RCC 7860 (cell line): ENCODE data around the gene ARHGAP15.
A peak's percentile ranks its signal among the peaks of the same experiment; 100 is the strongest.

Experiments used
- DNase-seq: peaks from one replicate; pipeline ENCODE4 v3.0.0-alpha.2; 2015; ENCODE audit warnings: low spot score
- FAIRE-seq: peaks from 2 replicates; lab custom pipeline; 2012; peaks lifted over from hg19 to GRCh38; lab: Jason Lieb, UNC

Gene ARHGAP15

DNA sequence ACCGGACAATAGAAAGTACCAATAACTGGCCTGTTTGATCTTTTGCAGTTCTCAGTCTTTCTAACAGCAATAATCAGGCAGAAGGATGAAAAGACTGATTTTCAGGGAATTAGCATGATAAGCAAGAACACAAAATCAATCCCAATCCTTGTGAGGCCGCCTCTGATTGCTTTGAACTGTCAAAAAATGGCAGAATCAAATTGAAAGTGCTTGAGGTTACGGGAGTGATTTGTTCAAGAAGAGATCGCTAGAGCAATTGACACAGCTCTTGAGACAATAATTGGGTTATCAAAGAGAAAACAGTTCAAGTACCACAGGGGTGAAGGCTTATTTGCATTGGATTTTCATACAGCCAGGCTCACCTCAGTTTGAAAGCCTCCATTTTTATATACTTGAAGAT is 663.4 kb downstream of the ARHGAP15 start:
- DNase-seq (no peak), FAIRE-seq (no peak)

DNA sequence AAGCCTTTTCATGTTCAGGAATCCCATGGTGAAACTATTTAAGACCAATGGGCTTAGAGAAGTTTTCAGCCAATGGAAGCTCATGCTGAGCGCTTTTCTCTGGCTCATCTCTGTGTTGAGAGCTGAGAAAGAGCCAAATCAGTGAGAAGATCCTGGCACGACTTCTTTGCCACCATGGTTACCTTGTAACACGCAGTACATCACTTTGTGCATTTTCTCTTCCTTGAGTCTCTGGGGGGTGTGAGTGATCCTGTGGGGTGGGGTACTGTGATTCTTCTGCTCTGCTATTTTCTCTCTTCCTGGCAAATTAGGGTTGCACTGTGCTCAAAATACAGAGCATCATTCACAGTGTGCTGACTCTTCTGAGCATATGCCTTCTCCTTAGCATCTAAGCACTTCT is 664.2 kb downstream of the ARHGAP15 start:
- DNase-seq = no peak
- no peak for FAIRE-seq

DNA sequence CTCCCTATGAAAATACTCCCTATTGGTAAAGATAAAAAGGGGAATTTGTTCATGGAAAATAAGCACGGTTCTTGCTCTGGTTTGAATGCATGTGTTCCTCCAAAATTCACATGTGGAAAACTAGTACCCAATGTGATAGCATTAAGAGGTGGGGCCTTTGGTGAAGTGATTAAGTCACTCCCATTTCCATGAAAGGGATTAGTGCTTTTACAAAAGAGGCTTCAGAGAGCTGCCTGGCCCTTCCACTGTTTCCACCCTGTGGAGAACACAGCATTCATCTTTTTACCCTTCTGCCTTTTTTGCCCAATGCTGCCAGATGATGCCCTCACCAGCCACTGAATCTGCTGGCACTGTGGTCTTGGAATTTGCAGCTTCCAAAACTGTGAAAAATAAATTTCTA is 666.8 kb downstream of the ARHGAP15 start:
- no peak for DNase-seq
- no peak for FAIRE-seq

DNA sequence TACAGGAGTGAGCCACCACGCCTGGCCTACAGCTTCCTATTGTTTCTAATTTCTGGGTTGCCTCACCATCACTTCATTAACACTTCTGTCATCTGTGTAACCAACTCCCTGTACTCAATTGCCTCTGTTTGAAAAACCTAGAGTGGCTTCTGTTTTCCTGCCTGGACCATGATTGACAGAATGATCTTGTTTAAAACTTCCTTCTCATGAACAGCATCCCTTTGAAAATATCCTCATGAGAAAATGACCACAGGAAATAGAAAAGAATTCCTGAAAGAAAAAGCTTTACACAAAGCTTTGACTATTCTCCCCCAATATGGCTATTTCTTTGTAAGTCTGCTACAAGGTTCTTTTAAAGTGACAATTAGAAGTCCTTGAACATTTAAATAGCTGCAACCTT is 672.3 kb downstream of the ARHGAP15 start:
- FAIRE-seq (no peak), DNase-seq (no peak)

DNA sequence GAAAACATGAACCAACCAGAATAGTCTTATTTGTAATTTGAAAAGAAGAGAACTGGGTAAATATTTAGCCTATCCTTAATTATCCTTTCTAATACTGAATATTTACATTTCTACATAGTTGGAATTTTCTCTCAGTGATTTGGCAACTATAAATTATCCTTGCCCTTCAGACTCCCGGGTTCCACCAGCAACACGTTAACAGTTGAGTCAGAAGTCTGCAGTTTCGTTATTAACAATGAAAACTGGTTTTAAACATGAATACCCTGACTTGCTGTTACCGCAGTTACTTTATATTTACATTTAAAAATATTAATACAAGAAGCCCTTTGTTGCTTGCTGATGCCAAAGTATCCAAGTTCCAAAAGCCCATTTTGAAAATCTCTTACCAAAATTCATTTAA is 673.0 kb downstream of the ARHGAP15 start:
- DNase-seq (peak; percentile 61), FAIRE-seq (peak; percentile 52)

DNA sequence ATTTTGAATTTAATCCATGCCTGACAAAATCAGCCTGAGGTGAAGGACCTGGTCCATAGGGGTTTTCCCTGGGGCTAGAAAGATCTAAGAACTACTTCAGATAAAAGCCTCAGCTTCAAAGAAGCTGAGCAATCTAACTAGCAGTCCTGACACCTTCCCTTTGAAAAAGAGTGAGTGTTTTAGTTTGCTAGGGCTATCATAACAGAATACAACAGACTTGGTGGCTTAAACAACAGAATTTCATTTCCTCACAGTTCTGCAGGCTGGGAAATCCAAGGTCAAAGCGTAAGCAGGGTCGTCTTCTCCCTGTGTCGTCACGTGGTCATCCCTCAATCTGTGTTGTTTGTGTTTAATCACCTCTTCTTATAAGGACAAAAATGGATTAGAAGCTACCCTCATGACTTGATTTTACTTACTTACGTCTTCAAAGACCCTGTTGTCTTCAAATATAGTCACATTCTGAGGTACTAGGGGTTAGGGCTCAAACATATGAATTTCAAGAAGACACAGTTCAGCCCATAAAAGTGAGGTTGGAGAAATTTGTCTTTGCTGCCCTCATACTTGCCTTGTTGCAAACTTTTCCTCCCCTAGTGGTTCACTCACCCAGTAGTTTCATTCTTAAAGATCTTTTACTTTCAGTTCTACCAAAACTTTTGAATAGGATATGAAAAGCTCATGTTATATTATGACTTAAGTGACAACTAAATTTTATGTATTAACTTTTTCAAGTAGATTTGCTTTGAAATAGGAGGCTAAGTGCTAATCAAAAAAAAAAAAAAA is 673.8 kb downstream of the ARHGAP15 start:
- no peak for DNase-seq
- no peak for FAIRE-seq

DNA sequence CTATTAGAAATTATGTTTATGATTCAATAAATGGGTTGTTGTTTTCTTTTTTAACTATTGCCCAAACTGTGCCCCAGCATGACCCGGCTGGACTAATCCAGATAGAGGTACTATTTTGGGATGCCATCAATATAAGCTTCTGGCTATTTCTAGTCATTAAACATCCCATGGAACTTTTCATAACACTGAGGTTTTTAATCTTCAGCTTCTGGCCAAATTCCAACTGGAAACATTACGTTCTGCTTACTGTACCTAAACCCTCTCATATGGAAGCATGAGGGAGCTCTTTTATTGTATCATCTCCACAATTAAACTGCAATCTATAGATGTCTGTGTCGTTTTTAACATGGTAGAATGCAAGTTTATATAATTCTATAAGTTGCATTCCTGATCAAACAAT is 674.7 kb downstream of the ARHGAP15 start:
- no peak for DNase-seq
- no peak for FAIRE-seq

DNA sequence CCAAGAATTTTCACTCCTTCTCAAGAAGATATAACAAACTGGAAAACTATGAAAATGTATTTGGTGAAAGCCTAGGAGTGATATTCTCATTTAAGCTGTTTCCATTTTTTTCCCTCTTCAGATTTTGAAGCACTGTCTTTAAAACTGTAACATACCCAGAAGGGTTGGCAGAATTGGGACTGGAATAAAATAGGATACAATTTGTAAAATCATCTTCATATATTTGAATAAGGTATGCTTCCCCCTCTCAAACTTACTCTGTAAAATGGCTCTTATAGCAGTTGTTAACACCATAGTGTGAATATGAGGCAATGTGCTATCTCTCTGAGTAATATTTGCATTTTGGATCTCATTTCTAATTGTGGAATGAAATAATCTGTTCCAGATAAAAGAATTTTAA is 676.4 kb downstream of the ARHGAP15 start:
- no peak for DNase-seq

DNA sequence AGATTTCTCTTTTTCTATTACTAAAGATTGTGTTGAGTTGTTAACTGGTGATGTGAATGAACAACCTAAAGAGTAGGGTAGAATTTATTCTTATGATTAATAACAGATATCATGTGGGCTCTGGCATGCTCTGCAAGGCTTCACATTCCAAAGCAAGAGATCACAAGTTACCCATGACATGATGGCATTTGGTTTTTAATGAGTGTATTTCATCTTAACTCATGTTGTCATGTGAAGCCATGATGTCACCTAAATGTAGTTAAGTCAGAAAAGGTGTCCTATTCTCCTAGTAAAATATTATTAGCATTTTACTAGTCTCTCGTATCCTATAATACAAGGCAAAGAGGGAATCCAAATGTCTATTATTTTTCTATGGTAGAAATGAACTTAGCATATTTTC is 678.0 kb downstream of the ARHGAP15 start:
- no peak for FAIRE-seq

More for the DNA sequence above, 676.4 kb downstream of the ARHGAP15 start:
- no peak for FAIRE-seq

DNA sequence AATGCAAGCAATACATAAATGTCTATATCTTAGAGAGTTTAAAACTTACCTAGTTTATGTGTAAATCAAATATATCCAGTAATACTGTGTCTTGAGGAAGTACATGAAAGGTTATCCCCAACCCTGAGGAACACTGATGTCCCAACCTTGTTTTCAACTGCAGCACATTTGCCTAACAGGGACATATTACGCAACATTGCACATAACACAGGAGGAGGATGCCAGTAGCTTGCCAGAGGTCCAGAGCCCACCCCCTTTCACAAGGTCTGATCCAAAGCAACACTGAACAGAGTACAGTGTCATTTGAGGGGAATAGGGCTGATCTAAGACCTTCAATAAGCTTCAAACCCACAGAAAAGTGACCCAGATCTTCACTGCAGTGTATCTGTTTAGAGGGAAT is 678.5 kb downstream of the ARHGAP15 start:
- no peak for FAIRE-seq

More for the DNA sequence above, 678.0 kb downstream of the ARHGAP15 start:
- no peak for DNase-seq

DNA sequence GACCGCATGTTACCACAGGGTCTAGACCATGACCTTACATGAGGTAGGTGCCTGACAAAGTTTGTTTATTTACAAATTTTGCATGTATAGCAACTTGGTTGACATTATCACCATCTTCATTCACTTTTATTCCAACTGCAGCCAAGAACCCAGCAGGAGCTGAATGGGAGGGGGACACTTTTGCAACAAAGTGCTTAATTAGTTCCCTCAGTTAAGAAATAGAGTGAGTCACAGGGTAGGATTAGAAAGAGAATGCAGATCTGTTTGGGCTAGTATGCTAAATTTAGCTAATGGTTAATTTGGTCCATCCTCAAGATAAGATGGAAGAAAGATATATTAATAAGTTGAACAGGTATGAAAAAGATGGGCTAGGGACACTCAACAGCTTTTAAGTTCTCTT is 678.9 kb downstream of the ARHGAP15 start:
- FAIRE-seq (no peak), DNase-seq (no peak)

More for the DNA sequence above, 678.5 kb downstream of the ARHGAP15 start:
- DNase-seq = no peak

DNA sequence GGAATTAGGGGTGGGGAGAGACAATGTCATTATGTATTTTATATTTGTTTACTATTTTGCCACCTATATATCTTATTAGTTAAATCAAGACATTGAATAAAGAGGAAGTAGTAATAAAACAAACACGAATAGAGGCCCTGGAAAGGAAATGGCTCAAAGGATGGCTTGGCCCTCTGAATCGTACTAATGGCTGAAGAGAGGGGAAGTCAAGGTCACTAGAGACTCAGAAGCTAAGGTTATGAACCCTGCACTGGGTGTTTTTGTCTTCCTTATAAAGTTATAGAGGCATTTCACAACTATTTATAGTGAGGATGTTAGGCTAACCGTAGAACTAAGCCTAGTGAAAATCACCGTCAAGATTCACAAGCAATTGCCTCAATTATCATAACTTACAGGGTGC is 685.9 kb downstream of the ARHGAP15 start:
- DNase-seq (no peak), FAIRE-seq (no peak)

DNA sequence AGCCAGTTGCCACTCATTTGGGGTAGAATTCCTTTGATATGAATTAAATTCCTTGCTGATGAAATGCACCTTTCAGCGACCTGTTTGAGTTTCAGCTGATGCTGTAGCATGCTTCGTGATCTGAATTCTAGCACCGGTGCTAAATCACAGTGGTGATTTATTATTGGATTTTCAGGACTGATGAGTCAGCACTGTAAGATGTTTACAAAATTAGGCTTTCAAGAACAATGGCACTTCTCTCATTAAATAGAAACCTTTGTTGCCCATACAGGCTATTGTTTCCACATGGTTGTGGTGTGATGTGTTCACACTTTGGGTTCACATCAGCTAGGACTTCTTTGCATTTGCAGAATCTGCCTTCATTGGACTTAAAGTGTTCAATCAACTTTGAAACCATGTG is 687.7 kb downstream of the ARHGAP15 start:
- DNase-seq (no peak), FAIRE-seq (no peak)
